Ovary (tissue), 9 donors: ENCODE data around the gene GRIK4. TPM values are rescaled to one million over a fixed set of nuclear protein-coding genes. Genes with fewer than 3 reads are reported as not detected.

Experiments used
- DNase-seq, 5 donors: peaks; one replicate each; pipeline ENCODE4 v3.0.0-alpha.2; 2019 to 2020
- H3K27ac ChIP-seq, 2 donors: fragments of 200-600 bp; one replicate each; pipeline versions ENCODE4 v1.5.1 to v1.8.0; 2019 to 2022
- H3K27me3 ChIP-seq: fragments of 200-600 bp; one replicate; pipeline ENCODE4 v1.8.0; 2022
- H3K36me3 ChIP-seq: fragments of 200-600 bp; sonication (generic); one replicate; pipeline ENCODE4 v1.5.1; 2019
- H3K4me1 ChIP-seq: one replicate; pipeline ENCODE4 v1.8.1; 2013; ENCODE audit warnings: mild to moderate bottlenecking, moderate library complexity; ENCODE audit not compliant: insufficient read depth
- H3K4me3 ChIP-seq: fragments of 200-600 bp; sonication (generic); one replicate; pipeline ENCODE4 v1.5.1; 2017
- H3K9me3 ChIP-seq, 2 donors: fragments of 200-600 bp in 1 of 2; sonication (generic) in 1 of 2; one replicate each; pipeline versions ENCODE4 v1.5.1 to v1.8.1; 2013 to 2019; ENCODE audit warnings: mild to moderate bottlenecking in 1 of 2, moderate library complexity in 1 of 2
- CTCF ChIP-seq, 3 donors: fragments of 450-650 bp in 2 of 3; fragments of 200-600 bp in 1 of 3; IDR thresholded peaks; one replicate each; pipeline versions ENCODE4 v1.5.1 to v1.8.0; 2016 to 2022; ENCODE audit warnings: antibody characterized with exemption in 3 of 3, mild to moderate bottlenecking in 1 of 3
- EP300 ChIP-seq: sonication (generic); formaldehyde crosslinking; IDR thresholded peaks from one replicate; pipeline ENCODE4 v1.6.1; 2017; ENCODE audit warnings: antibody characterized with exemption
- POLR2A ChIP-seq: fragments of 450-650 bp; IDR thresholded peaks from one replicate; pipeline ENCODE4 v1.6.1; 2017; ENCODE audit warnings: antibody characterized with exemption, mild to moderate bottlenecking, moderate library complexity
- WGBS, 3 donors: extraction: QIAGEN DNeasy Blood & Tissue Kit in 1 of 3; methylation state at CpG; one replicate each; pipeline versions ENCODE4 v1.1.5 to v1.1.7; 2013 to 2017; 5-methylcytosine and 5-hydroxymethylcytosine counted together
- intact Hi-C, 4 donors: fragments of 100-400 bp; cut with DNase I; formaldehyde crosslinking; loops; one replicate each; pipeline versions ENCODE4 v1.11.0 to v1.15.1; 2022 to 2023
- polyA plus RNA-seq, 2 donors: library from polyadenylated mRNA; stranded (reverse); fragments of 200-250 nt in 1 of 2; fragments of 350-450 nt in 1 of 2; fragmentation: Illumina TruSeq in 1 of 2; extraction: RNeasy Lipid Tissue Mini Kit (QIAGEN cat#74804) in 1 of 2; gene quantifications; one replicate each; pipeline ENCODE4 v1.2.3, GENCODE V29; 2013 to 2014
- total RNA-seq, 7 donors: library from RNA; depleted of rRNA in 2 of 7; stranded (reverse); fragments of >200 nt in 2 of 7; fragmentation: NEBNext Ultra II Directional in 3 of 7; extraction: Animal tissue kit (Norgen Biotek cat#: 25700) in 3 of 7; gene quantifications; one replicate each; pipeline versions ENCODE4 v1.1.0 to v1.2.4, GENCODE V29; 2016 to 2023
- donor health status: DM: no; HTN: no; CAD: no; lungs with moderate emphysema.
- donor health status: DM: no; HTN: no; CAD: no.
- donor health status: Bipolar disorder and iron deficiency.
- donor health status: DM: yes; HTN: yes; CAD: no.
- donor health status: DM: no; HTN: no; CAD: no.
- donor health status: DM: yes; HTN: yes; CAD: no.

Gene GRIK4
- total and polyA plus RNA-seq, 9 donors: 1.3 to 13.4 (median 2.3) TPM

- H3K4me3 ChIP-seq: no peak overlapping the region
- H3K4me1 ChIP-seq: no peaks in the 10 kb centered on the region
- DNase-seq: no peak
- H3K36me3 ChIP-seq: no peaks in the 10 kb centered on the region
- no peak overlapping the region for H3K27ac ChIP-seq
- TF ChIP-seq EP300 (no peak), CTCF (IDR thresholded peaks at IDR 0.05) (no peak), POLR2A (no peak)
- WGBS, 3 donors: 92 to 94% (median 94%) methylated on average over 7 of the region's 7 CpGs
- no peaks in the 10 kb centered on the region for H3K9me3 ChIP-seq
- H3K27me3 ChIP-seq: no peaks in the 10 kb centered on the region
- intact Hi-C loops: no loop called here
Observed at GRCh38 chr11:120774591-120775386, 263.2 kb downstream of the GRIK4 start.

GRCh38 chr11:120775986-120776951 is 264.7 kb downstream of the GRIK4 start:
- no peaks in the 10 kb centered on the region for H3K27me3 ChIP-seq
- WGBS, 3 donors: 50 to 55% (median 50%) methylated on average over 17 of the region's 17 CpGs
- no peaks in the 10 kb centered on the region for H3K4me1 ChIP-seq
- no peaks in the 10 kb centered on the region for H3K9me3 ChIP-seq
- intact Hi-C loops: no loop called here
- H3K27ac ChIP-seq: no peak overlapping the region
- no peak overlapping the region for H3K4me3 ChIP-seq
- H3K36me3 ChIP-seq: no peaks in the 10 kb centered on the region
- TF ChIP-seq POLR2A (no peak), EP300 (no peak), CTCF (IDR thresholded peaks at IDR 0.05) (no peak)
- DNase-seq: no peak

GRCh38 chr11:120778685-120779490 is 267.3 kb downstream of the GRIK4 start:
- no peaks in the 10 kb centered on the region for H3K36me3 ChIP-seq
- no peaks in the 10 kb centered on the region for H3K27me3 ChIP-seq
- intact Hi-C loops: no loop called here
- H3K9me3 ChIP-seq: no peaks in the 10 kb centered on the region
- TF ChIP-seq POLR2A (no peak), CTCF (IDR thresholded peaks at IDR 0.05) (no peak), EP300 (no peak)
- H3K27ac ChIP-seq: no peak overlapping the region
- 86 to 93% (median 90%) methylated on average over 10 of the region's 10 CpGs for WGBS, 3 donors
- H3K4me1 ChIP-seq: no peaks in the 10 kb centered on the region
- DNase-seq: no peak
- H3K4me3 ChIP-seq: no peak overlapping the region

GRCh38 chr11:120780239-120780638 is 268.7 kb downstream of the GRIK4 start:
- Histone ChIP-seq H3K4me1 (no peaks in the 10 kb centered on the region), H3K27ac (no peak overlapping the region), H3K9me3 (no peaks in the 10 kb centered on the region), H3K27me3 (no peaks in the 10 kb centered on the region), H3K4me3 (no peak overlapping the region), H3K36me3 (no peaks in the 10 kb centered on the region)
- WGBS, 3 donors: 57 to 63% (median 58%) methylated on average over 2 of the region's 2 CpGs
- intact Hi-C loops: no loop called here
- TF ChIP-seq EP300 (no peak), CTCF (IDR thresholded peaks at IDR 0.05) (no peak), POLR2A (no peak)
- DNase-seq: no peak
